Fibroblast of lung (primary cell): ENCODE measurements around the gene CCDC51. TPM values are rescaled to one million over a fixed set of nuclear protein-coding genes. Genes with fewer than 3 reads are reported as not detected.
A peak's percentile ranks its signal among the peaks of the same experiment; 100 is the strongest.

ENCODE experiments used
- DNase-seq, 2 donors: peaks; one replicate each; pipeline versions ENCODE4 v3.0.0 to v3.0.0-alpha.2; 2010; ENCODE audit warnings: low read depth in 2 of 2
- H2AFZ ChIP-seq: 2 replicates; pipeline ENCODE4 v1.5.1; 2012; ENCODE audit warnings: low read length, control low read depth, inconsistent platforms
- H3K27ac ChIP-seq: 2 replicates; pipeline ENCODE4 v1.5.1; 2011; ENCODE audit warnings: low read length, control low read depth; ENCODE audit not compliant: insufficient read depth
- H3K27me3 ChIP-seq: 2 replicates; pipeline ENCODE4 v1.5.1; 2011; ENCODE audit warnings: mild to moderate bottlenecking, low read length; ENCODE audit not compliant: control insufficient read depth, insufficient read depth
- H3K36me3 ChIP-seq: 2 replicates; pipeline ENCODE4 v1.5.1; 2011; ENCODE audit warnings: low read length; ENCODE audit not compliant: control insufficient read depth, insufficient read depth
- H3K4me1 ChIP-seq: 2 replicates; pipeline ENCODE4 v1.5.1; 2011; ENCODE audit warnings: low read length; ENCODE audit not compliant: control insufficient read depth, insufficient read depth; ENCODE audit errors: extremely low read depth
- H3K4me2 ChIP-seq: 2 replicates; pipeline ENCODE4 v1.5.1; 2011; ENCODE audit warnings: low read length, control low read depth; ENCODE audit not compliant: insufficient read depth; ENCODE audit errors: extremely low read depth
- H3K4me3 ChIP-seq, 4 experiments: fragments of 200-600 bp in 1 of 4; sonication (generic) in 1 of 4; replicated peaks in 1 of 4; 2 replicates each; pipeline ENCODE4 v1.5.1; 2011 to 2016; ENCODE audit warnings: low read length in 4 of 4, low read depth in 3 of 4, mild to moderate bottlenecking in 3 of 4, control low read depth in 2 of 4, inconsistent platforms in 1 of 4, mixed read lengths in 1 of 4; ENCODE audit not compliant: insufficient read depth in 1 of 4; ENCODE audit errors: control extremely low read depth in 1 of 4
- H3K79me2 ChIP-seq: 2 replicates; pipeline ENCODE4 v1.5.1; 2012; ENCODE audit warnings: mild to moderate bottlenecking, low read length, inconsistent platforms; ENCODE audit not compliant: control insufficient read depth, insufficient read depth
- H3K9ac ChIP-seq: 2 replicates; pipeline ENCODE4 v1.5.1; 2011; ENCODE audit warnings: mild to moderate bottlenecking, low read length, control low read depth; ENCODE audit not compliant: insufficient read depth
- H3K9me3 ChIP-seq: 2 replicates; pipeline ENCODE4 v1.5.1; 2012; ENCODE audit warnings: low read depth, low read length; ENCODE audit not compliant: control insufficient read depth, insufficient read depth
- H4K20me1 ChIP-seq: 2 replicates; pipeline ENCODE4 v1.5.1; 2011; ENCODE audit warnings: low read length; ENCODE audit not compliant: control insufficient read depth, insufficient read depth; ENCODE audit errors: extremely low read depth
- EZH2 ChIP-seq: IDR thresholded peaks from 2 replicates; pipeline ENCODE4 v1.5.1; 2012; ENCODE audit warnings: low read length, control low read depth, mild to moderate bottlenecking; ENCODE audit errors: missing control alignments
- polyA plus RNA-seq, 2 donors: library from polyadenylated mRNA; depleted of rRNA in 1 of 2; stranded (reverse) in 1 of 2; unstranded in 1 of 2; fragments of >200 nt; gene quantifications; 2 replicates each; pipeline ENCODE4 v1.2.1, GENCODE V29; 2011 to 2012; ENCODE audit warnings: missing spikeins in 1 of 2
- total RNA-seq: library from RNA; depleted of rRNA; stranded (reverse); fragments of >200 nt; gene quantifications from 2 replicates; pipeline ENCODE4 v1.2.1, GENCODE V29; 2014
- TF ChIP-seq, protein P1 (sequence below), 2 donors: IDR thresholded peaks in 1 of 2; conservative IDR thresholded peaks in 1 of 2; 1 replicate in 1 of 2; 2 replicates in 1 of 2; pipeline ENCODE4 v1.5.1; 2011 to 2012; ENCODE audit warnings: low read length in 2 of 2, control low read depth in 1 of 2, inconsistent platforms in 1 of 2, low read depth in 1 of 2, mild to moderate bottlenecking in 1 of 2

Gene CCDC51
- total and polyA plus RNA-seq, 2 donors (not counting 1 experiment from before 2014, with no cell fraction given) = 11.9 to 27.2 TPM

DNA sequence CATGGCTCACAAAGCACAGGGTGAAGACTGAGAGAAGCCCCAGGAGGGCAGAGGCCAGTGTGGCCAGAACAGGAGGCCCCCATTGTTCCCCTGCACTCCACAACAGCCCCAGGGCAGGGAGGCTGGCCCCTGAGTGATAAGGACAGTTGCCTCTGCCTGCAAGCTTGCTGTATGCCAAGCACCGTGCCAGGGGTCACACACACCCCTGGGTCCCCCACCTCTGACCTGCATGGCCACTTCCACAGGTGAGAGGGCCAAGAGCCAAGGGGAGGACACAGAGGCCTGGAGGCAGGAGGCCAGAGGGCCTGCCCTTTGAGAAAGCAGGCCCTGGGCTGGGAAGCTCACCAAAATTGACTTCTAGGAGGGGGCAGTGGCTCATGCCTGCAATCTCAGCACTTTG, 30.4 kb upstream of the CCDC51 start:
- Histone ChIP-seq H3K27ac (no peak overlapping the region), H4K20me1 (no peaks in the 10 kb centered on the region), H3K9me3 (no peaks in the 10 kb centered on the region), H3K79me2 (peaks cover 63% of the 10 kb centered on the region), H3K36me3 (peaks cover 31% of the 10 kb centered on the region), H3K9ac (peak overlapping the region; percentile 13), H3K4me3 (no peak overlapping the region), H3K4me2 (no peak overlapping the region), H3K27me3 (no peaks in the 10 kb centered on the region), H2AFZ (no peak overlapping the region), H3K4me1 (peaks cover 27% of the 10 kb centered on the region)
- DNase-seq = no peak
- no peak for TF ChIP-seq EZH2
- TF ChIP-seq, protein P1, sequence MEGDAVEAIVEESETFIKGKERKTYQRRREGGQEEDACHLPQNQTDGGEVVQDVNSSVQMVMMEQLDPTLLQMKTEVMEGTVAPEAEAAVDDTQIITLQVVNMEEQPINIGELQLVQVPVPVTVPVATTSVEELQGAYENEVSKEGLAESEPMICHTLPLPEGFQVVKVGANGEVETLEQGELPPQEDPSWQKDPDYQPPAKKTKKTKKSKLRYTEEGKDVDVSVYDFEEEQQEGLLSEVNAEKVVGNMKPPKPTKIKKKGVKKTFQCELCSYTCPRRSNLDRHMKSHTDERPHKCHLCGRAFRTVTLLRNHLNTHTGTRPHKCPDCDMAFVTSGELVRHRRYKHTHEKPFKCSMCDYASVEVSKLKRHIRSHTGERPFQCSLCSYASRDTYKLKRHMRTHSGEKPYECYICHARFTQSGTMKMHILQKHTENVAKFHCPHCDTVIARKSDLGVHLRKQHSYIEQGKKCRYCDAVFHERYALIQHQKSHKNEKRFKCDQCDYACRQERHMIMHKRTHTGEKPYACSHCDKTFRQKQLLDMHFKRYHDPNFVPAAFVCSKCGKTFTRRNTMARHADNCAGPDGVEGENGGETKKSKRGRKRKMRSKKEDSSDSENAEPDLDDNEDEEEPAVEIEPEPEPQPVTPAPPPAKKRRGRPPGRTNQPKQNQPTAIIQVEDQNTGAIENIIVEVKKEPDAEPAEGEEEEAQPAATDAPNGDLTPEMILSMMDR (conservative IDR thresholded peaks at IDR 0.05 in 1 of 2, IDR thresholded peaks at IDR 0.05 in 1 of 2; ENCODE audit: low read depth in 1 of 2, low read length in 2 of 2) = no peak

GRCh38 chr3:48469046-48469915, 29.4 kb upstream of the CCDC51 start:
- Histone ChIP-seq H3K36me3 (peaks cover 34% of the 10 kb centered on the region), H3K9me3 (no peaks in the 10 kb centered on the region), H4K20me1 (no peaks in the 10 kb centered on the region), H2AFZ (no peak overlapping the region), H3K27ac (no peak overlapping the region), H3K9ac (no peak overlapping the region), H3K4me2 (no peak overlapping the region), H3K4me1 (peaks cover 31% of the 10 kb centered on the region), H3K79me2 (peaks cover 63% of the 10 kb centered on the region), H3K4me3 (no peak overlapping the region), H3K27me3 (no peaks in the 10 kb centered on the region)
- DNase-seq = no peak
- TF ChIP-seq EZH2 = no peak
- TF ChIP-seq, protein P1 (conservative IDR thresholded peaks at IDR 0.05 in 1 of 2, IDR thresholded peaks at IDR 0.05 in 1 of 2; ENCODE audit: low read depth in 1 of 2, low read length in 2 of 2) = no peak

GRCh38 chr3:48468329-48468731, 28.4 kb upstream of the CCDC51 start:
- H2AFZ ChIP-seq = no peak overlapping the region
- no peak overlapping the region for H3K4me2 ChIP-seq
- DNase-seq = no peak
- H3K36me3 ChIP-seq = peaks cover 34% of the 10 kb centered on the region
- no peaks in the 10 kb centered on the region for H3K27me3 ChIP-seq
- no peak overlapping the region for H3K4me3 ChIP-seq
- H3K4me1 ChIP-seq = peaks cover 31% of the 10 kb centered on the region
- H3K9ac ChIP-seq = no peak overlapping the region
- H3K9me3 ChIP-seq = no peaks in the 10 kb centered on the region
- no peak for TF ChIP-seq EZH2
- TF ChIP-seq, protein P1 (conservative IDR thresholded peaks at IDR 0.05 in 1 of 2, IDR thresholded peaks at IDR 0.05 in 1 of 2; ENCODE audit: low read depth in 1 of 2, low read length in 2 of 2) = no peak
- H3K27ac ChIP-seq = peak overlapping the region; percentile 20
- peaks cover 63% of the 10 kb centered on the region for H3K79me2 ChIP-seq
- no peaks in the 10 kb centered on the region for H4K20me1 ChIP-seq
